C4-2B (cell line): Measurements from ENCODE around the gene PPM1B.

Source experiments
- H3K27ac ChIP-seq: fragments of 450-650 bp; 2 replicates; pipeline ENCODE4 v1.5.1; 2017
- CTCF ChIP-seq: fragments of 450-650 bp; conservative IDR thresholded peaks from 2 replicates; pipeline ENCODE4 v1.5.1; 2017; ENCODE audit warnings: mild to moderate bottlenecking
- ZFX ChIP-seq: fragments of 450-650 bp; IDR thresholded peaks from 2 replicates; pipeline ENCODE4 v1.6.1; 2017

Gene PPM1B

GRCh38 chr2:44189104-44189503 is 20.4 kb downstream of the PPM1B start:
- no peak overlapping the region for H3K27ac ChIP-seq
- no peak for TF ChIP-seq CTCF
- no peak for TF ChIP-seq ZFX

GRCh38 chr2:44190526-44190925 is 21.9 kb downstream of the PPM1B start:
- no peak overlapping the region for H3K27ac ChIP-seq
- TF ChIP-seq CTCF (no peak), ZFX (no peak)

- TF ChIP-seq CTCF (no peak), ZFX (no peak)
- no peak overlapping the region for H3K27ac ChIP-seq
Observed at GRCh38 chr2:44191739-44192138, 23.1 kb downstream of the PPM1B start.

GRCh38 chr2:44192646-44193045 is 24.0 kb downstream of the PPM1B start:
- TF ChIP-seq ZFX = no peak
- TF ChIP-seq CTCF = no peak
- H3K27ac ChIP-seq = no peak overlapping the region

GRCh38 chr2:44195714-44196113 is 27.0 kb downstream of the PPM1B start:
- H3K27ac ChIP-seq = no peak overlapping the region
- TF ChIP-seq ZFX = no peak

- H3K27ac ChIP-seq = no peak overlapping the region
- no peak for TF ChIP-seq ZFX
- TF ChIP-seq CTCF = no peak
Observed at GRCh38 chr2:44197816-44198215, 29.1 kb downstream of the PPM1B start.

- TF ChIP-seq CTCF (no peak), ZFX (no peak)
- no peak overlapping the region for H3K27ac ChIP-seq
Observed at GRCh38 chr2:44200011-44200410, 31.3 kb downstream of the PPM1B start.

- H3K27ac ChIP-seq = no peak overlapping the region
- no peak for TF ChIP-seq ZFX
- TF ChIP-seq CTCF = no peak
Observed at GRCh38 chr2:44200759-44201158, 32.1 kb downstream of the PPM1B start.
